SU-DHL-6 (cell line): ENCODE data around the gene ATP2B2.

Experiments
- H2AFZ ChIP-seq: fragments of 200-600 bp; sonication (generic); 2 replicates; pipeline ENCODE4 v1.6.1; 2014; ENCODE audit warnings: low read depth, mild to moderate bottlenecking, moderate library complexity, mixed read lengths, antibody characterized with exemption, low read length; ENCODE audit not compliant: severe bottlenecking
- H3F3A ChIP-seq: fragments of 200-600 bp; shearing (Covaris generic); 2 replicates; pipeline ENCODE4 v1.6.0; 2016; ENCODE audit warnings: antibody characterized with exemption, mild to moderate bottlenecking; ENCODE audit not compliant: insufficient read depth
- H3K27ac ChIP-seq: fragments of 200-600 bp; sonication (generic); 2 replicates; pipeline ENCODE4 v1.5.1; 2016; ENCODE audit warnings: low read depth, mild to moderate bottlenecking, low read length, moderate library complexity, mixed read lengths
- H3K27me3 ChIP-seq: fragments of 200-600 bp; sonication (generic), shearing (Covaris generic); 2 replicates; pipeline ENCODE4 v1.6.0; 2014; ENCODE audit warnings: mild to moderate bottlenecking, low read length
- H3K36me3 ChIP-seq: fragments of 200-600 bp; sonication (generic); 2 replicates; pipeline ENCODE4 v1.6.1; 2014; ENCODE audit warnings: mild to moderate bottlenecking, low read length, mixed read lengths
- H3K4me2 ChIP-seq: fragments of 300-600, 200-600 bp; shearing (Covaris generic), sonication (generic); 2 replicates; pipeline ENCODE4 v1.6.0; 2014; ENCODE audit warnings: low read length, low read depth, mild to moderate bottlenecking; ENCODE audit not compliant: poor library complexity, severe bottlenecking
- H3K4me3 ChIP-seq: fragments of 200-600 bp; sonication (generic); 2 replicates; pipeline ENCODE4 v1.5.1; 2014; ENCODE audit warnings: antibody characterized with exemption, low read length, mild to moderate bottlenecking, mixed read lengths; ENCODE audit not compliant: insufficient read depth, poor library complexity, severe bottlenecking
- H3K79me2 ChIP-seq: fragments of 200-600 bp; sonication (generic); 2 replicates; pipeline ENCODE4 v1.6.1; 2014; ENCODE audit warnings: mild to moderate bottlenecking, low read length, moderate library complexity; ENCODE audit not compliant: insufficient read depth
- H3K9ac ChIP-seq: fragments of 200-600 bp; sonication (generic); 2 replicates; pipeline ENCODE4 v1.7.0; 2014; ENCODE audit warnings: mild to moderate bottlenecking, low read length
- H3K9me2 ChIP-seq: fragments of 200-600 bp; sonication (generic); replicated peaks from 2 replicates; pipeline ENCODE4 v1.6.1; 2014; ENCODE audit warnings: low read length; ENCODE audit not compliant: insufficient read depth
- H3K9me3 ChIP-seq: fragments of 200-600 bp; sonication (generic); 2 replicates; pipeline ENCODE4 v1.6.1; 2014; ENCODE audit warnings: low read length, mixed read lengths; ENCODE audit not compliant: insufficient read depth
- H4K20me1 ChIP-seq: fragments of 200-600 bp; sonication (generic); 2 replicates; pipeline ENCODE4 v1.6.1; 2014; ENCODE audit warnings: low read depth, mild to moderate bottlenecking, antibody characterized with exemption, low read length, moderate library complexity, mixed read lengths
- CTCF ChIP-seq: fragments of 200-600 bp; sonication (generic); IDR thresholded peaks from one replicate; pipeline ENCODE4 v1.5.1; 2017; ENCODE audit warnings: antibody characterized with exemption, mild to moderate bottlenecking, low read length, moderate library complexity; ENCODE audit not compliant: insufficient read depth, poor library complexity, severe bottlenecking
- EZH2phosphoT487 ChIP-seq: fragments of 200-600 bp; sonication (generic), shearing (Covaris generic); conservative IDR thresholded peaks from 2 replicates; pipeline ENCODE4 v1.6.1; 2018; ENCODE audit warnings: mild to moderate bottlenecking, antibody characterized with exemption, low read length, moderate library complexity, mixed read lengths

The ATP2B2 gene

GRCh38 chr3:10377148-10377725, 128.1 kb downstream of the ATP2B2 start:
- Histone ChIP-seq H3K27ac (no peak overlapping the region), H3K9ac (no peak overlapping the region)

GRCh38 chr3:10376353-10376752, 129.0 kb downstream of the ATP2B2 start:
- no peaks in the 10 kb centered on the region for H3K9me3 ChIP-seq
- no peaks in the 10 kb centered on the region for H3K27me3 ChIP-seq
- H3K27ac ChIP-seq, result no peak overlapping the region
- no peak overlapping the region for H3K4me3 ChIP-seq
- H2AFZ ChIP-seq, result no peak overlapping the region
- no peaks in the 10 kb centered on the region for H4K20me1 ChIP-seq
- no peaks in the 10 kb centered on the region for H3K36me3 ChIP-seq
- no peak for TF ChIP-seq CTCF
- no peak for TF ChIP-seq EZH2phosphoT487
- no peaks in the 10 kb centered on the region for H3K79me2 ChIP-seq
- no peak overlapping the region for H3K4me2 ChIP-seq
- no peaks in the 10 kb centered on the region for H3K9me2 ChIP-seq
- H3F3A ChIP-seq, result no peaks in the 10 kb centered on the region
- H3K9ac ChIP-seq, result no peak overlapping the region

More at GRCh38 chr3:10377148-10377725, 128.1 kb downstream of the ATP2B2 start:
- Histone ChIP-seq H3K9me3 (no peaks in the 10 kb centered on the region), H3K9me2 (no peaks in the 10 kb centered on the region), H3K4me3 (no peak overlapping the region), H2AFZ (no peak overlapping the region), H3F3A (no peaks in the 10 kb centered on the region), H4K20me1 (no peaks in the 10 kb centered on the region), H3K79me2 (no peaks in the 10 kb centered on the region), H3K4me2 (no peak overlapping the region), H3K27me3 (no peaks in the 10 kb centered on the region), H3K36me3 (no peaks in the 10 kb centered on the region)
- TF ChIP-seq EZH2phosphoT487, result no peak
- TF ChIP-seq CTCF, result no peak

GRCh38 chr3:10375296-10376053, 129.9 kb downstream of the ATP2B2 start:
- Histone ChIP-seq H3K4me3 (no peak overlapping the region), H3K79me2 (no peaks in the 10 kb centered on the region), H3K4me2 (no peak overlapping the region)

More at GRCh38 chr3:10375296-10376053, 129.9 kb downstream of the ATP2B2 start:
- no peak overlapping the region for H2AFZ ChIP-seq
- no peaks in the 10 kb centered on the region for H3K9me2 ChIP-seq
- H4K20me1 ChIP-seq, result no peaks in the 10 kb centered on the region
- no peaks in the 10 kb centered on the region for H3K9me3 ChIP-seq
- no peak overlapping the region for H3K9ac ChIP-seq
- no peak for TF ChIP-seq CTCF
- no peak for TF ChIP-seq EZH2phosphoT487
- no peak overlapping the region for H3K27ac ChIP-seq
- H3K27me3 ChIP-seq, result no peaks in the 10 kb centered on the region
- H3F3A ChIP-seq, result no peaks in the 10 kb centered on the region
- H3K36me3 ChIP-seq, result no peaks in the 10 kb centered on the region
